Karpas-422 (cell line): ENCODE measurements around the gene HSCB. TPM values are rescaled to one million over a fixed set of nuclear protein-coding genes. Genes with fewer than 3 reads are reported as not detected.
A peak's percentile ranks its signal among the peaks of the same experiment; 100 is the strongest.

Experiments
- DNase-seq: peaks from one replicate; pipeline ENCODE4 v3.0.0-alpha.2; 2015
- H2AFZ ChIP-seq: fragments of 200-600 bp; sonication (generic); 2 replicates; pipeline ENCODE4 v1.6.1; 2014; ENCODE audit warnings: antibody characterized with exemption, low read length, mixed read lengths
- H3K27ac ChIP-seq: fragments of 200-600 bp; sonication (generic); 2 replicates; pipeline ENCODE4 v1.5.1; 2014; ENCODE audit warnings: mild to moderate bottlenecking, low read length, moderate library complexity
- H3K27me3 ChIP-seq: fragments of 200-600 bp; sonication (generic); 2 replicates; pipeline ENCODE4 v1.6.1; 2014; ENCODE audit warnings: low read length, mixed read lengths
- H3K36me3 ChIP-seq: fragments of 200-600 bp; sonication (generic); 2 replicates; pipeline ENCODE4 v1.6.1; 2014; ENCODE audit warnings: low read length, mixed read lengths; ENCODE audit not compliant: insufficient read depth
- H3K4me1 ChIP-seq: fragments of 200-600 bp; sonication (generic); 2 replicates; pipeline ENCODE4 v1.6.1; 2014; ENCODE audit warnings: mild to moderate bottlenecking, low read length, mixed read lengths
- H3K4me2 ChIP-seq: fragments of 200-600 bp; sonication (generic); 2 replicates; pipeline ENCODE4 v1.6.1; 2014; ENCODE audit warnings: low read length, low read depth, mild to moderate bottlenecking; ENCODE audit not compliant: poor library complexity, severe bottlenecking
- H3K4me3 ChIP-seq: fragments of 200-600 bp; sonication (generic); 2 replicates; pipeline ENCODE4 v1.5.1; 2014; ENCODE audit warnings: mild to moderate bottlenecking, antibody characterized with exemption, low read length, mixed read lengths
- H3K79me2 ChIP-seq: fragments of 200-600 bp; sonication (generic); 2 replicates; pipeline ENCODE4 v1.6.1; 2014; ENCODE audit warnings: mild to moderate bottlenecking, low read length, mixed read lengths
- H3K9ac ChIP-seq: fragments of 200-600 bp; sonication (generic); 2 replicates; pipeline ENCODE4 v1.6.0; 2014; ENCODE audit warnings: low read length
- H3K9me2 ChIP-seq: fragments of 200-600 bp; sonication (generic), shearing (Covaris generic); replicated peaks from 2 replicates; pipeline ENCODE4 v1.6.0; 2014; ENCODE audit warnings: mild to moderate bottlenecking, low read length, moderate library complexity; ENCODE audit not compliant: insufficient read depth
- H3K9me3 ChIP-seq: fragments of 300-700, 200-600 bp; sonication (generic); 2 replicates; pipeline ENCODE4 v1.6.1; 2014; ENCODE audit warnings: low read length, mixed read lengths
- H4K20me1 ChIP-seq: fragments of 200-600 bp; sonication (generic); 2 replicates; pipeline ENCODE4 v1.6.1; 2014; ENCODE audit warnings: mild to moderate bottlenecking, antibody characterized with exemption, low read length, low read depth; ENCODE audit not compliant: insufficient read depth
- total RNA-seq: library from RNA; depleted of rRNA; stranded (reverse); fragments of >200 nt; shearing (Covaris generic); gene quantifications from 2 replicates; pipeline ENCODE4 v1.2.3, GENCODE V29; 2014; ENCODE audit warnings: low replicate concordance

HSCB gene
- total RNA-seq, 1 experiment from 2014 or later = 20.7 TPM

DNA sequence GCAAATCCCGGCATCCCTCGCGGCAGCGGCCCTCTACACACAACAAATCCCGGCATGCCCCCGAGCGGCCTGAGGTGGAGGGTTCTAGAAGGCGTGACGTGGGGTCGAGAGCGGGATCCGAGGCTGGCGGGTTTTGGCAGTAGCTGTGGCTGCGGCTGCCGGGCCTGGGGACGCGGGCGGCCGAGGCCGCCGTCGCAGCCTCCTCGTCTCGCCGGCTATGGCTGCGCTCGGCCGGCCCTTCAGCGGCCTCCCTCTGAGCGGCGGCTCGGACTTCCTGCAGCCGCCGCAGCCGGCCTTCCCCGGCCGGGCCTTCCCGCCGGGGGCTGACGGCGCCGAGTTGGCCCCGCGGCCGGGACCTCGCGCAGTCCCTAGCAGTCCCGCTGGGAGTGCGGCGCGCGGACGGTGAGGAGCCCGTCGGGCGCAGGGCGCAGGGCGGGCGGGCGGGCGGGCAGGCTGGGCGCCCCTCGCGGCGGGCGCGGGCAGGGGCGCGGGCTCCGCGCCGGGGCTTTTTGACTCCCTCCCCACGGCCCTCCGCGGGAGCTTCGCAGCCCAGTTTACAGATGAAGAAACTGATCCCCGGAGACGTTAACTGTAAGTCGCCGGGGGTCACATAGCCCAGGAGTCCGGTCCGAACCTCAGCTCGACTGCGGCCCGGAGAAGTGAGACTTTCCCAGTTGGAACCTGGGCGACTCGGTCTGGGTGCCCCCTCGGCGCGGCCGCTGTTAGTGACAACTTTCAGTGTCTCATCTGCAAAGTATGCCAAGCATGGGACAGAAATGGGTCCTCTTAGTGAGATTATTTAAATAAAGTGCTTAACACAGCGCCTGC, 31.0 kb downstream of the HSCB start, which contains the start of gene CCDC117:
Gene CCDC117, plus strand, starts transcription at position 63 of the 828 bp plus-strand sequence. Its CDS starts 155 bp downstream, at position 218.
- H4K20me1 ChIP-seq = no peaks in the 10 kb centered on the region
- peak; percentile 97 for DNase-seq
- no peaks in the 10 kb centered on the region for H3K27me3 ChIP-seq
- H3K27ac ChIP-seq = peak within 1 kb of the TSS; percentile 64
- H3K4me2 ChIP-seq = peak within 1 kb of the TSS; percentile 95
- H3K36me3 ChIP-seq = peaks cover 8% of the 10 kb centered on the region
- peaks cover 7% of the 10 kb centered on the region; the same call in 1 of the 2 replicates for H3K9me3 ChIP-seq
- no peaks in the 10 kb centered on the region for H3K9me2 ChIP-seq
- peak within 1 kb of the TSS; percentile 83 for H3K4me3 ChIP-seq
- H3K4me1 ChIP-seq = peaks cover 10% of the 10 kb centered on the region; the same call in 1 of the 2 replicates
- peaks cover 49% of the 10 kb centered on the region for H3K79me2 ChIP-seq
- peak within 1 kb of the TSS; percentile 74 for H2AFZ ChIP-seq
- H3K9ac ChIP-seq = peak within 1 kb of the TSS; percentile 82

GRCh38 chr22:28773461-28773867, 31.6 kb downstream of the HSCB start:
- H4K20me1 ChIP-seq = no peaks in the 10 kb centered on the region
- peak overlapping the region; percentile 83 for H3K4me3 ChIP-seq
- 0 out of 2 replicates have a peak overlapping the region, but pooled peaks have one; percentile 21 for H2AFZ ChIP-seq
- H3K27me3 ChIP-seq = no peaks in the 10 kb centered on the region
- H3K27ac ChIP-seq = peak overlapping the region; percentile 64
- H3K36me3 ChIP-seq = peaks cover 8% of the 10 kb centered on the region
- H3K4me2 ChIP-seq = peak overlapping the region; percentile 95
- peak overlapping the region; percentile 82 for H3K9ac ChIP-seq
- no peak for DNase-seq
- H3K9me3 ChIP-seq = peaks cover 6% of the 10 kb centered on the region; the same call in 1 of the 2 replicates
- peaks cover 10% of the 10 kb centered on the region; the same call in 1 of the 2 replicates for H3K4me1 ChIP-seq
- peaks cover 55% of the 10 kb centered on the region for H3K79me2 ChIP-seq
- no peaks in the 10 kb centered on the region for H3K9me2 ChIP-seq

GRCh38 chr22:28774378-28774777, 32.5 kb downstream of the HSCB start:
- no peaks in the 10 kb centered on the region for H4K20me1 ChIP-seq
- no peak overlapping the region for H2AFZ ChIP-seq
- peak overlapping the region; percentile 95 for H3K4me2 ChIP-seq
- H3K9me2 ChIP-seq = no peaks in the 10 kb centered on the region
- no peak overlapping the region for H3K9ac ChIP-seq
- peaks cover 63% of the 10 kb centered on the region for H3K79me2 ChIP-seq
- no peak overlapping the region for H3K4me3 ChIP-seq
- no peaks in the 10 kb centered on the region for H3K27me3 ChIP-seq
- H3K4me1 ChIP-seq = peaks cover 16% of the 10 kb centered on the region
- no peak for DNase-seq
- H3K9me3 ChIP-seq = no peaks in the 10 kb centered on the region
- H3K27ac ChIP-seq = no peak overlapping the region
- peaks cover 10% of the 10 kb centered on the region for H3K36me3 ChIP-seq

- Histone ChIP-seq H3K27ac (no peak overlapping the region), H3K27me3 (no peaks in the 10 kb centered on the region), H3K9me3 (no peaks in the 10 kb centered on the region), H3K36me3 (peaks cover 39% of the 10 kb centered on the region), H3K9ac (no peak overlapping the region), H3K79me2 (peaks cover 74% of the 10 kb centered on the region), H3K4me1 (peaks cover 17% of the 10 kb centered on the region), H4K20me1 (no peaks in the 10 kb centered on the region), H3K4me3 (no peak overlapping the region), H3K4me2 (no peak overlapping the region), H3K9me2 (no peaks in the 10 kb centered on the region), H2AFZ (no peak overlapping the region)
- DNase-seq = no peak
These were observed 38.0 kb downstream of the HSCB start for GRCh38 chr22:28779833-28780232.

- Histone ChIP-seq H4K20me1 (no peaks in the 10 kb centered on the region), H2AFZ (no peak overlapping the region), H3K4me3 (no peak overlapping the region), H3K9me2 (no peaks in the 10 kb centered on the region), H3K4me1 (peaks cover 17% of the 10 kb centered on the region), H3K4me2 (no peak overlapping the region), H3K27ac (no peak overlapping the region), H3K36me3 (peaks cover 36% of the 10 kb centered on the region), H3K9ac (no peak overlapping the region), H3K27me3 (no peaks in the 10 kb centered on the region), H3K9me3 (no peaks in the 10 kb centered on the region), H3K79me2 (peaks cover 71% of the 10 kb centered on the region)
- no peak for DNase-seq
These were observed 38.5 kb downstream of the HSCB start for GRCh38 chr22:28780296-28780695.

- Histone ChIP-seq H2AFZ (no peak overlapping the region), H4K20me1 (no peaks in the 10 kb centered on the region), H3K9me3 (no peaks in the 10 kb centered on the region), H3K4me2 (no peak overlapping the region), H3K4me1 (peaks cover 31% of the 10 kb centered on the region), H3K27me3 (no peaks in the 10 kb centered on the region), H3K9me2 (no peaks in the 10 kb centered on the region), H3K36me3 (peaks cover 56% of the 10 kb centered on the region; the same call in 1 of the 2 replicates), H3K27ac (no peak overlapping the region), H3K79me2 (peaks cover 43% of the 10 kb centered on the region), H3K9ac (no peak overlapping the region), H3K4me3 (no peak overlapping the region)
- no peak for DNase-seq
These were observed 42.2 kb downstream of the HSCB start for GRCh38 chr22:28783786-28784671.

GRCh38 chr22:28788601-28789000, 46.8 kb downstream of the HSCB start:
- H3K4me3 ChIP-seq = no peak overlapping the region
- no peaks in the 10 kb centered on the region for H3K27me3 ChIP-seq
- H3K9me2 ChIP-seq = no peaks in the 10 kb centered on the region
- H3K27ac ChIP-seq = peak overlapping the region; percentile 35
- peaks cover 16% of the 10 kb centered on the region for H3K79me2 ChIP-seq
- DNase-seq = no peak
- no peak overlapping the region for H3K4me2 ChIP-seq
- peaks cover 39% of the 10 kb centered on the region; the same call in 1 of the 2 replicates for H3K36me3 ChIP-seq
- H3K4me1 ChIP-seq = peaks cover 43% of the 10 kb centered on the region
- H3K9me3 ChIP-seq = no peaks in the 10 kb centered on the region
- H4K20me1 ChIP-seq = no peaks in the 10 kb centered on the region
- H3K9ac ChIP-seq = no peak overlapping the region
- H2AFZ ChIP-seq = no peak overlapping the region

DNA sequence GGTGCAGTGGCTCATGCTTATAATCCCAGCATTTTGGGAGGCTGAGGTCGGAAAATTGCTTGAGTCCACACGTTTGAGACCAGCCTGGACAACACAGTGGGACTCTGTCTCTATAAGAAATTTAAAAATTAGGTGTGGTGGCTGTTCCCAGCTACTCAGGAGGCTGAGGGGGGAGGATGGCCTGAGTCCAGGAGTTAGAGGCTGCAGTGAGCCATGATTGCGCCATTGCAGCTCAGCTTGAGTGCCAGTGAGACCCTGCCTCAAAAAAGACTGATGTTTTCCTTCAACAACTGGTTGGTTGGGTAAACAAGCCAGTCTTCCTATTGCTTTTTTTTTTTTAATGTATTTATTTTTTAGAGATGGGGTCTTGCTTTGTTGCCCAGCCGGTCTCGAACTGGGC, 49.3 kb downstream of the HSCB start:
- Histone ChIP-seq H3K27ac (peak overlapping the region; percentile 87), H3K79me2 (peaks cover 19% of the 10 kb centered on the region), H4K20me1 (no peaks in the 10 kb centered on the region), H3K4me1 (peaks cover 43% of the 10 kb centered on the region), H3K9me2 (no peaks in the 10 kb centered on the region), H3K4me2 (no peak overlapping the region), H3K27me3 (no peaks in the 10 kb centered on the region), H3K9ac (no peak overlapping the region), H3K4me3 (no peak overlapping the region), H3K36me3 (peaks cover 47% of the 10 kb centered on the region), H2AFZ (no peak overlapping the region), H3K9me3 (no peaks in the 10 kb centered on the region)
- DNase-seq = no peak
